Activated naive CD8-positive, alpha-beta T cell treated with anti-CD3 and anti-CD28 coated beads, Interleukin-2, amount 50 U/mL, for 24 hours (primary cell): ENCODE results near the gene NINL.
"Not testable (repeated sequence)": the region's sequence is repeated elsewhere in the genome, so short reads cannot be mapped to it uniquely, and the experiment has no call there.

Source experiments
- ATAC-seq: fragments of 150-1000 bp; cut with Tn5 transposase; one replicate; pipeline ENCODE4 v1.10.0; 2021
- DNase-seq: peaks from one replicate; pipeline ENCODE4 v3.0.0; 2021
- H3K27ac Mint-ChIP-seq: one replicate; pipeline ENCODE4 v1.8.0; 2021; ENCODE audit warnings: mild to moderate bottlenecking, mixed read lengths
- H3K27me3 Mint-ChIP-seq: one replicate; pipeline ENCODE4 v1.8.0; 2021; ENCODE audit warnings: mixed read lengths
- H3K36me3 Mint-ChIP-seq: one replicate; pipeline ENCODE4 v1.8.0; 2021; ENCODE audit warnings: low read depth, mixed read lengths
- H3K4me1 Mint-ChIP-seq: one replicate; pipeline ENCODE4 v1.8.0; 2021; ENCODE audit warnings: mixed read lengths
- H3K4me3 Mint-ChIP-seq: one replicate; pipeline ENCODE4 v1.8.0; 2021; ENCODE audit warnings: mild to moderate bottlenecking, moderate library complexity, mixed read lengths
- H3K9me3 Mint-ChIP-seq: one replicate; pipeline ENCODE4 v1.8.0; 2021; ENCODE audit warnings: mixed read lengths

The NINL gene

DNA sequence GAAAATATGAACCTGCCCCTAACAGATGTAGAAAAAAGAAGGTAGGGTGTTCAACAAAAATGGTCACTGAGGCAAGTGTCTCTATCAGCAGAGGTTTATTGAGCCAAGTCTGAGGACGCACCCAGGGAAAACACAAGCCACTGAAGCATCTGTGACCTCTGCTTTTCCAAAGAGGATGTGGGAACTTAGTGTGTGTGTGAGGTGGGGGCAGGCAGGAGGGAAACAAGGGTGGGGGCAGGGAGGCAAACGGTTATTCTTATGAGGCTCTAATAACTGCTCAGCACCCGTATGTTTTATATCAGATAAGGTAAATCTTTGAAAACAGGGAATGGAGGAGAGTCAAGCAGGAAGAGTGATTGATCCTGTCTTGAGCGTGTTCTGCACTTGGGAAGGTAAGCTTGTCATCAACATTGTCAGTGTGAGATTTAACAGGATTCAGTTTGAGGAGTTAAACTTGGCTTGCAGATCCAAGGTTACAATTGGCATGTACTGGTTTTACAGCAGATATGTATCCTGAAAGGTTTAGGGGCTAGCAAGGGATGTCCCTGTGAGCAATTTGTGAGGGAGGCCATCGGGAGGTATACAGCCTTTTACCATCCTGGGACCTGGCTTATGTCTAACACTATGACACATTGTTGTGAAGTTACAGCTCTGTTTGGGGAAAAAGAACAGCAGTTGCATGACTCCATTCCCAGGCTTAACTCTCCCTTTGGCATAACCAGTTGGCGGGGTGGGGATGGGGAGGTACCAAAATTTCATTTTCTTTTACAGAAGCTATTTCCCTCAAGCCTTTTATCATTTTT, 33.7 kb downstream of the NINL start:
- H3K36me3 Mint-ChIP-seq: no peaks in the 10 kb centered on the region
- no peaks in the 10 kb centered on the region for H3K9me3 Mint-ChIP-seq
- DNase-seq (no peak), ATAC-seq (no peak)
- no peaks in the 10 kb centered on the region for H3K4me1 Mint-ChIP-seq
- no peak overlapping the region for H3K4me3 Mint-ChIP-seq
- no peak overlapping the region for H3K27ac Mint-ChIP-seq
- H3K27me3 Mint-ChIP-seq: no peaks in the 10 kb centered on the region

DNA sequence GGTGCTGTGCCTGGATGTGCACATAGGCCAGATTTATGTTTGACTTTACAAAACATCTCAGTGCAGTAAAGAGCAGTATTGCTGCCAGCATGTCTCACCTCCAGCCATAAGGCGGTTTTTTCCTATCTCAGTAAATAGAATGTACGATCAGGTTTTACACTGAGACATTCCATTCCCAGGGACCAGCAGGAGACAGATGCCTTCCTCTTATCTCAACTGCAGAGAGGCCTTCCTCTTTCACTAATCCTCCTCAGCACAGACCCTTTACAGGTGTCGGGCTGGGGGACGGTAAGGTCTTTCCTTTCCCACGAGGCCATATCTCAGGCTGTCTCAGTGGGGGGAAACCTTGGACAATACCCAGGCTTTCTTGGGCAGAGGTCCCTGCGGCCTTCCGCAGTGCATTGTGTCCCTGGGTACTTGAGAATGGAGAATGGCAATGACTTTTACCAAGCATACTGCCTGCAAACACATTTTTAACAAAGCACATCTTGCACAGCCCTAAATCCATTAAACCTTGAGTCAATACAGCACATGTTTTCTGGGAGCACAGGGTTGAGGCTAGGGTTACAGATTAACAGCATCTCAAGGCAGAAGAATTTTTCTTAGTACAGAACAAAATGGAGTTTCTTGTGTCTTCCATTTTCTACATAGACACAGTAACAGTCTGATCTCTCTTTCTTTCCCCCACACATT, 34.5 kb downstream of the NINL start:
- not testable (repeated sequence) for DNase-seq, H3K27me3 Mint-ChIP-seq, H3K9me3 Mint-ChIP-seq, ATAC-seq, H3K27ac Mint-ChIP-seq, H3K4me3 Mint-ChIP-seq, H3K36me3 Mint-ChIP-seq, H3K4me1 Mint-ChIP-seq

GRCh38 chr20:25549843-25550477, 35.4 kb downstream of the NINL start:
- Mint-ChIP-seq H3K27ac (no peak overlapping the region), H3K9me3 (no peaks in the 10 kb centered on the region), H3K4me1 (no peaks in the 10 kb centered on the region), H3K36me3 (no peaks in the 10 kb centered on the region), H3K27me3 (no peaks in the 10 kb centered on the region), H3K4me3 (no peak overlapping the region)
- ATAC-seq (no peak), DNase-seq (no peak)

GRCh38 chr20:25549172-25549773, 36.1 kb downstream of the NINL start:
- H3K4me1 Mint-ChIP-seq: no peaks in the 10 kb centered on the region
- H3K27ac Mint-ChIP-seq: no peak overlapping the region
- ATAC-seq (no peak), DNase-seq (no peak)
- H3K27me3 Mint-ChIP-seq: no peaks in the 10 kb centered on the region
- H3K36me3 Mint-ChIP-seq: no peaks in the 10 kb centered on the region
- H3K4me3 Mint-ChIP-seq: no peak overlapping the region
- H3K9me3 Mint-ChIP-seq: no peaks in the 10 kb centered on the region

- Mint-ChIP-seq H3K27me3 (no peaks in the 10 kb centered on the region), H3K4me1 (no peaks in the 10 kb centered on the region), H3K4me3 (no peak overlapping the region), H3K36me3 (no peaks in the 10 kb centered on the region), H3K9me3 (no peaks in the 10 kb centered on the region), H3K27ac (no peak overlapping the region)
- DNase-seq: no peak
- ATAC-seq: no peak
Measured at GRCh38 chr20:25548613-25549086, 36.7 kb downstream of the NINL start.

- H3K36me3 Mint-ChIP-seq: no peaks in the 10 kb centered on the region
Measured at GRCh38 chr20:25547999-25548398, 37.3 kb downstream of the NINL start.

DNA sequence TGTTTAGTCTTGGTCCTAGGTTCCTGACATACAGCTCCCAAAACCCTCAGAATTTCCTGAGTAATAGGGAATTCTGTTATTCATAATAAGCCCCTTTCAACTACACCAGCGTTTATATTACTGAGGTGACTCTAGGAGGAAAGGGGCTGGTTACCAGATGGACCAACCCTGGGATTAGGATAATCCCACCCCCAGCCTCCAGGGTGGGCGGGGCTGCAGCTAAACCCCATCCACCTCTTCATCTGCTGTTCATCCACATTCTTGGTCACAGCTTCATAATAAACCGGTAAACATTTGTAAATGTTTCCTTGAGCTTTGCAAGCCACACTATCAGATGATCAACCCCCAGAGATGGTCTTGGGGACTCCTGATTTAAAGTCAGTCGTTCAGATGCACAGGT, 38.3 kb downstream of the NINL start:
- no peak overlapping the region for H3K4me3 Mint-ChIP-seq
- no peak overlapping the region for H3K27ac Mint-ChIP-seq
- peaks cover under 1% of the 10 kb centered on the region for H3K4me1 Mint-ChIP-seq
- H3K9me3 Mint-ChIP-seq: no peaks in the 10 kb centered on the region
- DNase-seq (no peak), ATAC-seq (no peak)
- H3K36me3 Mint-ChIP-seq: no peaks in the 10 kb centered on the region
- no peaks in the 10 kb centered on the region for H3K27me3 Mint-ChIP-seq

More at GRCh38 chr20:25547999-25548398, 37.3 kb downstream of the NINL start:
- DNase-seq: no peak
- H3K9me3 Mint-ChIP-seq: no peaks in the 10 kb centered on the region
- H3K27ac Mint-ChIP-seq: no peak overlapping the region
- H3K4me1 Mint-ChIP-seq: no peaks in the 10 kb centered on the region
- no peak overlapping the region for H3K4me3 Mint-ChIP-seq
- no peak for ATAC-seq
- no peaks in the 10 kb centered on the region for H3K27me3 Mint-ChIP-seq

DNA sequence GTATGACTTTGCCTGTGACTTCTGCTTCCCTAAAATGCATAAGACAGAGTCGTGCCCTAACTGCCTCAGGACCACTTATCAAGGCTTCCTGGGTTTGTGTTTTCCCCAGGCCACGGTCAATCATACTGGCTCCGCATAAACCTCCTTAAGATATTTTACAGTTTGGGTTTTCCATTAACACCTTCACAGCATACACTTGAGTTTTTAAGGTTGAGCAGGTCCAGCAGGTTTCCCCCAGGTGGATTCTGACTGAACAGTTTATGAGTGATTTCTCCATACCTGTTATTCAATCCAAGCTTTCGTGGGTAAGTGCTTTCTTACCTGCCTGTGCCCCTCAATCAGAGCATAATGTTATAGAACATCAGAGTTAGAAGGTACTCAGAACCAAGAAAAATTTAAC, 39.3 kb downstream of the NINL start:
- DNase-seq (no peak), ATAC-seq (no peak)
- Mint-ChIP-seq H3K4me3 (no peak overlapping the region), H3K9me3 (no peaks in the 10 kb centered on the region), H3K4me1 (peaks cover 5% of the 10 kb centered on the region), H3K27ac (no peak overlapping the region), H3K27me3 (no peaks in the 10 kb centered on the region), H3K36me3 (no peaks in the 10 kb centered on the region)

DNA sequence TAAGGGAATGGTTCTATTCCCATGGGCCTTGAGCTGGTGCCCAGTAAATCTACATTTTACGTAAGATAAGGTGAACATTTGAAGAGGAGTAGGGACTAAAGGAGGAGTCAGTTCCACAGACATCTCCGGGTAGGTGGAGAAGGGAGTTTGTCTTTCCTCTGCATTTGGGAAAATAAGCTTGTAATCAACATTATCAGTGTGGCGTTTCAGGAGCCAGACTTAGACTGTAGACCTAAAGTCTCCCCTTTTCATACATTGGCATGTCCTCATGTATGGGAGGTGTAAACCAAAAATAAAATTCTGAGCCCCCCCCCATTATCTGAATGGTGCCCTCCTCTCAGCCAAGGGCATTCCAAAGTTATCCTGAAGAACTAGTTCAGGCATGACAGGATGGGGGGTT, 40.2 kb downstream of the NINL start:
- H3K36me3 Mint-ChIP-seq: no peaks in the 10 kb centered on the region
- no peak overlapping the region for H3K27ac Mint-ChIP-seq
- no peaks in the 10 kb centered on the region for H3K27me3 Mint-ChIP-seq
- no peak overlapping the region for H3K4me3 Mint-ChIP-seq
- H3K4me1 Mint-ChIP-seq: peaks cover 5% of the 10 kb centered on the region
- DNase-seq (no peak), ATAC-seq (no peak)
- no peaks in the 10 kb centered on the region for H3K9me3 Mint-ChIP-seq

DNA sequence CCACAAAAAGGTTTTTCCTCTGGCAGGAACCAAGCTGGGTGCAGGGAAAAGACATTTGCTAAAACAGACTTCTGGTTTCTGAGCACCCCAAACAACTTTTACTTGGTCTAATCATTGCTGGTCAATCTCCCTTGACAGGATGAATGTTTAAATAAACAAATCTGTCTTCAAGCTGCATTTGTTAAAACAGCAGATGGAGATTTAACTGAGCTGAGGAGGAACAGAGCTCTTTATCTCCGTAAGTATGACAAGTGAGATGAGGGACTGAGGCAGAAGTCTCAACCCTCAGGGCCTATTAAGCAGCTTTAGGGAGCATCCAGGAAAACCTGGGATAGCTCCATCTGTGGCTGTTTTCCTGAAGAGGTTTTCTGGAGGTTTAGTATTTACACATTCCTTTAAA, 40.6 kb downstream of the NINL start:
- Mint-ChIP-seq H3K27me3 (no peaks in the 10 kb centered on the region), H3K36me3 (no peaks in the 10 kb centered on the region), H3K9me3 (no peaks in the 10 kb centered on the region), H3K4me3 (no peak overlapping the region), H3K4me1 (peaks cover 5% of the 10 kb centered on the region), H3K27ac (no peak overlapping the region)
- DNase-seq (no peak), ATAC-seq (no peak)

DNA sequence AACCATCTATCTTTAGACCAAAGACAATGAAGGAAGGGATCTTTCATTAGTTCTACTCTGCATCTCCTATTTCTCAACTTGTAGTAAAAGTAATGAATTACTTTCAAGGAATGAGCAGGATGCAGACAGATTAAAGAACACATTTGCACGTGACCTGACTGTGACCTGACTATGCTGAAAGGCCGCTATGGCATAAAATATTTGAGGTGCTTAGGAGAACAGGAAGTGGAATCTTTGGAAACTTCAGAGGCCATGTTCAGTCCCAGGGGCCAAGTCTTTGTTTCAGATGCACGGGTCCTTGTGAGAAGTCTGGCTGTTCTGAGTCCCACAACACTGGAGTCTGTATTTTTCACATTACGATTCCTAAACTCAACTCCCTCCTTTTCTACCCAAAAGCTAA, 41.0 kb downstream of the NINL start:
- H3K4me1 Mint-ChIP-seq: peaks cover 5% of the 10 kb centered on the region
- no peak for DNase-seq

GRCh38 chr20:25543068-25543467, 42.3 kb downstream of the NINL start:
- H3K27me3 Mint-ChIP-seq: no peaks in the 10 kb centered on the region
- peaks cover 5% of the 10 kb centered on the region for H3K4me1 Mint-ChIP-seq
- DNase-seq (no peak), ATAC-seq (no peak)
- H3K4me3 Mint-ChIP-seq: no peak overlapping the region
- no peaks in the 10 kb centered on the region for H3K36me3 Mint-ChIP-seq
- H3K9me3 Mint-ChIP-seq: no peaks in the 10 kb centered on the region
- H3K27ac Mint-ChIP-seq: no peak overlapping the region

More for the DNA sequence above, 41.0 kb downstream of the NINL start:
- Mint-ChIP-seq H3K9me3 (no peaks in the 10 kb centered on the region), H3K27ac (no peak overlapping the region), H3K36me3 (no peaks in the 10 kb centered on the region), H3K4me3 (no peak overlapping the region), H3K27me3 (no peaks in the 10 kb centered on the region)
- ATAC-seq: no peak

GRCh38 chr20:25541676-25542075, 43.7 kb downstream of the NINL start:
- H3K9me3 Mint-ChIP-seq: no peaks in the 10 kb centered on the region
- H3K4me3 Mint-ChIP-seq: no peak overlapping the region
- DNase-seq (no peak), ATAC-seq (no peak)
- no peaks in the 10 kb centered on the region for H3K27me3 Mint-ChIP-seq
- H3K36me3 Mint-ChIP-seq: no peaks in the 10 kb centered on the region
- no peak overlapping the region for H3K27ac Mint-ChIP-seq
- H3K4me1 Mint-ChIP-seq: peaks cover 5% of the 10 kb centered on the region

DNA sequence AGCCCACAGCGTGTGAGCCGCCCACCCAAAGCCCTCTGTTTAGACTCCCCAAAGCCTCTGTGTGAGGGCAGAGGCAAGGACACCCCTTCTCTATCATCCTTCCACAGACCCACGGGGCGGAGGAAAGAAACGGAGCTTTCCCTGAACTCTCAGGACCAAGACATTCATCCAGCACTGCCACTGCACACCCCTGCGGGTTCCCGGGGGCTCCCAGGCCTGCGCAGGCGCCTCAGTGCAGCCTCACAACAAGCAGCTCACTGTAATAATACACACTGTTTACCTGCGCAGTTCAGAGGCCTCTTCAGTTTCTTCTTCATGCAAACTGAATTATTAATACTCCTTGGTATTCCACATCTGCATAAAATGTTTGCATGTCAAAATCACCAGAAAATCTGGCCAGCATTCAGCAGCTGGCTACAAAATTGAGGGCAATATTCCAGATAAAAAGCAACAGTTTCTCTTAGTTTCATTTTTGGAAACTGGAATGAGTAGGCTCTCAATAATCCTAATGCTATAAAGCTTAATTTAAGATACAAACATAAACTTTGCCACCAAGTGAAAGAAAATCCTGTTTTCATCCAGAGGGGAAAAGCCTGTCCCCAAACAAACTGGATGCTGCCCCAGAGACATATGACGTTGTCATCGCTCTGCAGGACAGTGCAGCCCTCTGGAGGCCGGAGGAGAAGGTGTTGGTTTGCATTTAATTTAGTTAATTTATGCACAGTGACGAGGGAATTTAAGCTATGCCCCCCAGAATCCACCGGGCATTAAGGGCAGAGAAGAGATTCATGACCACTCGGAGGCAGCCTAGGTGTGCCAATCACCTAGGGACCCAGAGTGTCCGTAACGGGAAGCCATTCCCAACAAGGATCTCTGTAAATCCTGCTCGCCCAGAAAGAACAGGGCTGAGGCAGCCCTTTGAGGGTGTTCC, 45.3 kb downstream of the NINL start:
- Mint-ChIP-seq H3K27ac (no peak overlapping the region), H3K27me3 (no peaks in the 10 kb centered on the region), H3K4me1 (peaks cover 5% of the 10 kb centered on the region), H3K4me3 (no peak overlapping the region), H3K36me3 (no peaks in the 10 kb centered on the region), H3K9me3 (no peaks in the 10 kb centered on the region)
- DNase-seq: no peak
- ATAC-seq: no peak
